Pancreas (tissue), 10 donors: ENCODE data around the gene DNASE1L1. TPM values are rescaled to one million over a fixed set of nuclear protein-coding genes. Genes with fewer than 3 reads are reported as not detected.

Source experiments
- ATAC-seq, 4 donors: fragments of 200-7000 bp; cut with Tn5 transposase; one replicate each; pipeline versions ENCODE4 v1.8.0 to v1.9.1; 2020; ENCODE audit warnings: mild to moderate bottlenecking in 4 of 4, moderate library complexity in 4 of 4
- DNase-seq, 6 donors: peaks; one replicate each; pipeline ENCODE4 v3.0.0-alpha.2; 2020
- FAIRE-seq: peaks from 2 replicates; lab custom pipeline; 2012; peaks lifted over from hg19 to GRCh38; lab: Jason Lieb, UNC
- H3K27ac ChIP-seq, 4 donors: fragments of 200-600 bp; sonication (generic); 1 replicate in 3 of 4; 2 replicates in 1 of 4; pipeline versions ENCODE4 v1.5.0 to v1.8.0; 2020
- H3K27me3 ChIP-seq, 4 donors: fragments of 200-600 bp; one replicate each; pipeline ENCODE4 v1.8.0; 2021
- H3K36me3 ChIP-seq, 3 donors: fragments of 200-600 bp; sonication (generic) in 1 of 3; one replicate each; pipeline versions ENCODE4 v1.5.0 to v1.8.0; 2020 to 2021
- H3K4me1 ChIP-seq, 3 donors: fragments of 200-600 bp; one replicate each; pipeline ENCODE4 v1.8.0; 2021
- H3K4me3 ChIP-seq, 4 donors: fragments of 200-600 bp; sonication (generic) in 2 of 4; one replicate each; pipeline versions ENCODE4 v1.5.0 to v1.8.0; 2020 to 2021
- H3K9me3 ChIP-seq, 4 donors: fragments of 200-600 bp; one replicate each; pipeline ENCODE4 v1.8.0; 2021
- WGBS, 2 donors: extraction: QIAGEN DNeasy Blood & Tissue Kit; methylation state at CpG; one replicate each; pipeline ENCODE4 v1.1.7; 2013; 5-methylcytosine and 5-hydroxymethylcytosine counted together
- intact Hi-C, 3 donors: fragments of 100-400 bp; cut with DNase I; formaldehyde crosslinking; loops; one replicate each; pipeline versions ENCODE4 v1.11.1 to v1.14.2; 2022
- polyA plus RNA-seq, 2 donors: library from polyadenylated mRNA; stranded (reverse); fragments of 200-250 nt; gene quantifications; one replicate each; pipeline ENCODE4 v1.2.3, GENCODE V29; 2013
- total RNA-seq, 6 donors: library from RNA; stranded (reverse); fragmentation: NEBNext Ultra II Directional in 4 of 6; extraction: Animal tissue kit (Norgen Biotek cat#: 25700) in 4 of 6; gene quantifications; one replicate each; pipeline versions ENCODE4 v1.2.1 to v1.2.4, GENCODE V29; 2021 to 2023
- TF ChIP-seq, protein P1 (sequence below), 4 donors: fragments of 200-600 bp; sonication (generic) in 3 of 4; IDR thresholded peaks; one replicate each; pipeline versions ENCODE4 v1.5.0 to v1.8.0; 2021; ENCODE audit warnings: antibody characterized with exemption in 4 of 4
- donor health status: healthy with polysubstance abuse.
- donor health status: DM: no; HTN: no; CAD: no; lungs with moderate emphysema.
- donor health status: DM: no; HTN: no; CAD: no.
- donor health status: control.
- donor health status: control.
- donor health status: Bipolar disorder and iron deficiency.
- donor health status: DM: yes; HTN: yes; CAD: no.
- donor health status: DM: no; HTN: no; CAD: no.
- donor health status: DM: no; HTN: no; CAD: no.
- donor health status: DM: yes; HTN: yes; CAD: no.

Gene DNASE1L1
- total and polyA plus RNA-seq, 8 donors: 5.1 to 16.5 (median 9.4) TPM

DNA sequence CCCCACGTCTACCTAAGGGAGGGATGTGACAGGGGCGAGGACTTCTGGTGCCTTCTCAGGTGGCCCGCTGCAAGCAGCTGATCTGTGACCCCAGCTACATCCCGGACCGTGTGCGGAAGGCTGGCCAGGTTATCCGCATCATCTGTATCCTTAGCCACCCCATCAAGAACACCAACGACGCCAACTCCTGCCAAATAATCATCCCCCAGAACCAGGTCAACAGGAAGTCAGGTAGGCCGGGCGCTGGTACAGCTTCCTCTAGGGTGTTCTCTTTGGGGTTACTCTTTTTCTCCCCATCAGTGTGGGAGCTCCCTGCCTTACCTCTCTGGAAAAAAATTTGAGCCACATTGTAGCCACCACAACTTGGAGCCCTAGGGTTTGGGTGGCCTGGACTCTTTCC, 32.5 kb upstream of the DNASE1L1 start:
- no peaks in the 10 kb centered on the region for H3K36me3 ChIP-seq
- DNase-seq (peak in 1 of 6 donors; percentile 40), FAIRE-seq (no peak), ATAC-seq (no peak)
- no peaks in the 10 kb centered on the region for H3K4me1 ChIP-seq
- no peaks in the 10 kb centered on the region for H3K27me3 ChIP-seq
- WGBS, 2 donors: 89 to 91% methylated on average over 11 of the region's 11 CpGs
- no peak overlapping the region for H3K4me3 ChIP-seq
- no peak overlapping the region for H3K27ac ChIP-seq
- intact Hi-C loops: no loop called here
- H3K9me3 ChIP-seq: no peaks in the 10 kb centered on the region
- TF ChIP-seq, protein P1, sequence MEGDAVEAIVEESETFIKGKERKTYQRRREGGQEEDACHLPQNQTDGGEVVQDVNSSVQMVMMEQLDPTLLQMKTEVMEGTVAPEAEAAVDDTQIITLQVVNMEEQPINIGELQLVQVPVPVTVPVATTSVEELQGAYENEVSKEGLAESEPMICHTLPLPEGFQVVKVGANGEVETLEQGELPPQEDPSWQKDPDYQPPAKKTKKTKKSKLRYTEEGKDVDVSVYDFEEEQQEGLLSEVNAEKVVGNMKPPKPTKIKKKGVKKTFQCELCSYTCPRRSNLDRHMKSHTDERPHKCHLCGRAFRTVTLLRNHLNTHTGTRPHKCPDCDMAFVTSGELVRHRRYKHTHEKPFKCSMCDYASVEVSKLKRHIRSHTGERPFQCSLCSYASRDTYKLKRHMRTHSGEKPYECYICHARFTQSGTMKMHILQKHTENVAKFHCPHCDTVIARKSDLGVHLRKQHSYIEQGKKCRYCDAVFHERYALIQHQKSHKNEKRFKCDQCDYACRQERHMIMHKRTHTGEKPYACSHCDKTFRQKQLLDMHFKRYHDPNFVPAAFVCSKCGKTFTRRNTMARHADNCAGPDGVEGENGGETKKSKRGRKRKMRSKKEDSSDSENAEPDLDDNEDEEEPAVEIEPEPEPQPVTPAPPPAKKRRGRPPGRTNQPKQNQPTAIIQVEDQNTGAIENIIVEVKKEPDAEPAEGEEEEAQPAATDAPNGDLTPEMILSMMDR (IDR thresholded peaks at IDR 0.05): no peak

DNA sequence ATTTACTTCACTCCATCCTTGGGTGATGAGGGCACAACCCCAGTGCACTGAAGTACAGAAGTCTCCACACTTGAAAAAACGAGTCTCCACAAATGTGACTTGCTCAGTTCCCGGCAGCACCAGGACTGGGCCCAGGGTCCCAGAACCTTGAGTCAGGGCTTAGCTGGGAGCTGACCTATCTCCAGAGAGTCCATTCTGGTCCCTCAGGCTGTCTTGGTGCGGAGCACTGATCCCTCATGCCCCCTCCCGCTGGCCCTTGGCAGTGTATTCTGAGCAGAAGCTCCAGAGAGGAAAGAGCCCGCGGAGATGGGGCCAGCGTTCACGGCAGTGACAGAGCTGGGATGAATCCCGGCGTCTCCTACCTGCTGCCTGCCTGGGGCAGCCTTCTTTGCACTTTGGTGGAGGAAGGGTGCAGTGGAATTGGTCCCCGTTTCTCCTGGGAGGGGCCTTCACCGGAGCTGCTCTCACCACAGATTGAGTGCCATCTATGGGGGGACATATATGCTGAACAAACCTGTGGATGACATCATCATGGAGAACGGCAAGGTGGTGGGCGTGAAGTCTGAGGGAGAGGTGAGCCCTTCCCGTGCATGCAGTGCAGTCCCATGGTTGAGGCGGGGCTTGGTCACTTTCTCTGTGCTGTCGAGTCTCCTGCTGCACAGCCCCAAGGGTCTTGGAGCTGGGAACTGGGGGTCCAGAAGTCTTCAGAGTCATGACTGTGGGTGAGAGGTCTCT, 31.7 kb upstream of the DNASE1L1 start:
- Histone ChIP-seq H3K27ac (no peak overlapping the region), H3K36me3 (no peaks in the 10 kb centered on the region), H3K4me1 (no peaks in the 10 kb centered on the region), H3K4me3 (no peak overlapping the region), H3K9me3 (no peaks in the 10 kb centered on the region), H3K27me3 (no peaks in the 10 kb centered on the region)
- no peak for FAIRE-seq
- WGBS, 2 donors: 84 to 89% methylated on average over 17 of the region's 17 CpGs
- intact Hi-C loops: no loop called here
- ATAC-seq: no peak
- peak in 1 of 6 donors; percentile 44 for DNase-seq
- TF ChIP-seq, protein P1 (IDR thresholded peaks at IDR 0.05): no peak

DNA sequence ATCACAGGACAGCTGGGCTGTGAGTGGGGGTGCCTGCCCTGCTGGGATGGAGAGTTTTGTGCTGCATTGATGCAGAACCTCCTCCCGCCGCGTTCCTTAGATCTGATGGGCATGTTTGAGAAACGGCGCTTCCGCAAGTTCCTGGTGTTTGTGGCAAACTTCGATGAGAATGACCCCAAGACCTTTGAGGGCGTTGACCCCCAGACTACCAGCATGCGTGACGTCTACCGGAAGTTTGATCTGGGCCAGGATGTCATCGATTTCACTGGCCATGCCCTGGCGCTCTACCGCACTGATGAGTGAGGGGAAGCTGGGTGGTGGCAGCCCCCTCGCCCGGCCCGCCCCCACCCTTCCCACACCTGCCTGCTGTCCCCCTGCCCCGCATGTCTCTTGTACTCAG, 30.8 kb upstream of the DNASE1L1 start:
- FAIRE-seq: no peak
- ATAC-seq: no peak
- TF ChIP-seq, protein P1 (IDR thresholded peaks at IDR 0.05): no peak

DNA sequence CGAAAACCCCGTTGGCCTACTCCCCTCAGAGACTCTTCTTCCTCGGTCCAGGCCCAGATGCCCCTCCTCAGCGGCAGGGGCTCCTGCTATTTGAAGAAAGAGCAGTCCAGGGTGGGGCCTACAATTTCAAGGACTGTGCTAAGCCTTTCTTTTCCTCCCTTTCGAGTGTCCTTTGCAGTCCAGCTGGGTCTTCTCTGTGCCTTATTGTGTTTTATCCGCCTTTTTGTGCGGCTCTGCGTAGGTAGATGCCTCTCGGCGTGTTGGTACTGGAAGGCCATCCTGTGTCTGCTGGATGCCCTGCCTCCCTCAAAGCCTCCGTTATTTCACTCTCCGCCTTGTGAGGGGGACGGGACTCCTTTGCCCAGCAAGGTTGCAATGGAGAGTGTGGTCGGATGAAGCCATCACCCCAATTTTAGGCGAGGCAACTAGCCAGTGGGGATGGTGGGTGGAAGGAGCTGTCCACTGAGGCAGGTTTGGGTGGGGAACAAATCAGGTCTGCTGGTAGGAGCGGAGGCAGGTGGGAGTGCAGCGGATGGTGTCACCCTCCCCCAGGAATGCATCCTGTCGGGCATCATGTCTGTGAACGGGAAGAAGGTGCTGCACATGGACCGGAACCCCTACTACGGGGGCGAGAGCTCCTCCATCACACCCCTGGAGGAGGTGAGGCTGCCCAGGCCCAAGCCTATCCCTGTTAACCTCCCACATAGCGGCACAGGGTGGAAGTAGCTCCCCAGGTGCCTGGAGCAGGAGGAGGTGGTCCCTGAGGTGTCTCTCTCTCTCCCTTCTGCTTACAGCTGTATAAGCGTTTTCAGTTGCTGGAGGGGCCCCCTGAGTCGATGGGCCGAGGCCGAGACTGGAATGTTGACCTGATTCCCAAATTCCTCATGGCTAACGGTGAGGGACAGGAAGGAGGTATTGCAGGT, 29.2 kb upstream of the DNASE1L1 start:
- TF ChIP-seq, protein P1 (IDR thresholded peaks at IDR 0.05): no peak
- Histone ChIP-seq H3K4me3 (peak overlapping the region; percentile 47 to 67 (median 59)), H3K36me3 (no peaks in the 10 kb centered on the region), H3K27me3 (no peaks in the 10 kb centered on the region), H3K27ac (no peak overlapping the region), H3K4me1 (no peaks in the 10 kb centered on the region), H3K9me3 (no peaks in the 10 kb centered on the region)
- DNase-seq (peak in 1 of 6 donors; percentile 49), ATAC-seq (no peak), FAIRE-seq (no peak)
- 60 to 76% methylated on average over 26 to 28 of the region's 28 CpGs for WGBS, 2 donors
- intact Hi-C loops: no loop called here

More for the DNA sequence above, 30.8 kb upstream of the DNASE1L1 start:
- Histone ChIP-seq H3K4me1 (no peaks in the 10 kb centered on the region), H3K4me3 (no peak overlapping the region), H3K27me3 (no peaks in the 10 kb centered on the region), H3K9me3 (no peaks in the 10 kb centered on the region), H3K27ac (no peak overlapping the region), H3K36me3 (no peaks in the 10 kb centered on the region)
- DNase-seq: no peak
- 88 to 90% methylated on average over 18 of the region's 18 CpGs for WGBS, 2 donors
- intact Hi-C loops: no loop called here
